ENCODE measurements around the gene ELMO1.

The ELMO1 gene

GRCh38 chr7:37224746-37225145 lies 223.9 kb downstream of the ELMO1 start:
- no peak for DNase-seq
- TF ChIP-seq GATA1 (IDR thresholded peaks at IDR 0.05; ENCODE audit: low read depth, low read length) (no peak), POLR2A (IDR thresholded peaks at IDR 0.05; ENCODE audit: low read length) (no peak)

DNA sequence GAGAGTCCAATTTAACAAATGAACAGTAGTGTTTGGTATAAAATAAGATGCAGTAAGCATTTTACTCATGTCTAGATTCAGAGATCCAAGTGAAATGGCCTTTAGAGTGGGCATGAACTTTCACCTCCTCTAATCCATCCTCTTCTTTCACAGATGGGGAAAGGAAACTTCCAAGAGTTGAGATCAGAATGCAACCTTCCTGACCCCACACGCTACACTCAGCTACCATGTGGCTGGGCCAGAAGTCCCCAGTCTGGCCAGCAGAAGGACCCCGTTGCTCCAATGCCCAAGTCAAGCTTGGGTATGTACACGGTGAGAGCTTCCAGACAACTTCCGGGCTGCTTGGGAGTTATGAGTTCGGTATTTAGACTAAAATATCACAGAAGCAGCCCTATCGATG lies 228.0 kb downstream of the ELMO1 start:
- TF ChIP-seq GATA1 (IDR thresholded peaks at IDR 0.05; ENCODE audit: low read depth, low read length) (no peak), POLR2A (IDR thresholded peaks at IDR 0.05; ENCODE audit: low read length) (no peak)
- no peak for DNase-seq

DNA sequence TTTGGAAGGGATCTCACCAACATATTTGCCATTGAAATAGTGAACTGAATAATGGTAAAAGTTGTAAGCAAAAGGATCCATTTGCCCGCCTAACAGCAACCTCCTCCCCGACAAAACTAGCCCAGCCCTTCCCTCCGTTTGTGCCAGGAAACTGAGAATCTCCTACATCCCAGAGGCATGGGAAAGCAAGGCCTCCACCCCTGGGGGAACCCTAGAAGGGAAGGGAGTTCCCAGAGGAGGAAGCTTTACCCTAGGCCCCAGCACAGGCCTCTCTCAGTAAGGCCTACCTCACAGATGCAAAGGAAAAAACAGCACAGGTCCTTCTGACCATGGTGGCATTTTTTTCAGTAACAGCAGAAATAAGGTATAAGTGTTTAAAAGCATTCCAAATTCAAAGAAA lies 229.7 kb downstream of the ELMO1 start:
- DNase-seq = no peak
- no peak for TF ChIP-seq POLR2A (IDR thresholded peaks at IDR 0.05; ENCODE audit: low read length)
- no peak for TF ChIP-seq GATA1 (IDR thresholded peaks at IDR 0.05; ENCODE audit: low read depth, low read length)

- no peak for DNase-seq
- TF ChIP-seq POLR2A (IDR thresholded peaks at IDR 0.05; ENCODE audit: low read length) (no peak), GATA1 (IDR thresholded peaks at IDR 0.05; ENCODE audit: low read depth, low read length) (no peak)
Observed at GRCh38 chr7:37216923-37217322, 231.7 kb downstream of the ELMO1 start.

DNA sequence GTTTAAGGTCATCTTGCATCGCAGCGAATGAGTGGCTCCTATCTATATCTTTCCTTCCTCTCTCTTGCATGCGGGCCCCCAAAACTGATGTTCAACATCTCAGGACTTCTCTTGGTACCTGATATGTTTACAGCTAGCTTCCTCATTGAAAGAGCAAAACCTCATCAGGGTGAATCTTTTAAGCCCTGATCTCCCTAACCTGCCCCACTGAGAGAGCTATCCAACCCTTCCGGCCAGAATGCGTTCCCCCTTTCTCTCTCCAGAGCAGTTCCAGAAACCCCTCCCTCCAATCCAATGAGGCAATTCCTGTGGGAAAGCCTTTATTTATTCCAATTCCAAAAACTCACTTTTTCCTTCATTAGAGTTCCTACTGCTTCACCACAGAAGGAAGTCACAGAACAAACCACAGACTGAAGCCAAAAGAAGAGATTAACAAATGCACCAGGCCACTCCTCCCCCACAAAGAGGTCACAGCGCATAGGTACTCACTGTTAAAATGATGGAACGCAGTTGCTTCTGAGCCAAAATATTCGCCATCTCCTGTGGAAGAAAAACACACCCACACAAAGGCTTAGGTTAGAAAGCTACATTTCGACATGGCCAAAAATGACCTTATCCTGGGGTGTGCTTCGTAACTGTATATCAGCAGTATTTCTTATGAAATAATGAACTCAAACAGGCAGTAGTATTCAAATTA lies 232.4 kb downstream of the ELMO1 start:
- TF ChIP-seq GATA1 (IDR thresholded peaks at IDR 0.05; ENCODE audit: low read depth, low read length) = no peak
- no peak for TF ChIP-seq POLR2A (IDR thresholded peaks at IDR 0.05; ENCODE audit: low read length)
- no peak for DNase-seq

DNA sequence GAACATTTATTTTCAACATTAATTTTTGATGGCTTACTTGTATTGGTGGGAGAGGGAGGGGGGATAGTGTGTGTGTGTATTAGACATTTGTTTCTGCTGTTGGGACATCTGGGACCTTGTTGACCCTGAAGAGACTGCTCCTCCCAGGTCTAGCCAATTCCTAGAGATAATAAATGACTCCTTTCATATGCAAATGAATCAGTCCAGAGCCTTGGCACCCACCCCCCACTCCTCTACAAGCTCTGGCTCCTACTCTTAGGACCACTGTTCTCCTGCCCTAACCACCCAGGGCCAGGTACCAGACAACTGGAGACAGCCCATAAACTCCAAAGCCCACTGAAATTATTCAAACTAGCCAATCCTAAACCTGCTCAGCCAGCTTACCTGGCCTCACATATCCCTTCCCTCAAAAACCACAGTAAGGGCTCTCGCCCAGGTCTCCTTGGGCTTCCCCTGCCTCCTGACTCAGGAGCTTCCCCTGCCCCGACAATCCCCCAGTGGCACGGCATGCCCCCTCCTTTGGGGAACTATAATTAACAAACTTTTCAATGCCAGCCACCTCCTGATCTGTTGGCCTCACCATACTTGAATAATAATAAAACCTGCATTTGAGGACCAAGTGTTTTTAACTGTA lies 233.3 kb downstream of the ELMO1 start:
- TF ChIP-seq POLR2A (IDR thresholded peaks at IDR 0.05; ENCODE audit: low read length) (no peak), GATA1 (IDR thresholded peaks at IDR 0.05; ENCODE audit: low read depth, low read length) (no peak)
- no peak for DNase-seq

GRCh38 chr7:37212556-37212955 lies 236.1 kb downstream of the ELMO1 start:
- DNase-seq = no peak

GRCh38 chr7:37212051-37212450 lies 236.6 kb downstream of the ELMO1 start:
- TF ChIP-seq GATA1 (IDR thresholded peaks at IDR 0.05; ENCODE audit: low read depth, low read length) = no peak
- TF ChIP-seq POLR2A (IDR thresholded peaks at IDR 0.05; ENCODE audit: low read length) = no peak
- DNase-seq = no peak

More at GRCh38 chr7:37212556-37212955, 236.1 kb downstream of the ELMO1 start:
- TF ChIP-seq GATA1 (IDR thresholded peaks at IDR 0.05; ENCODE audit: low read depth, low read length) = no peak
- no peak for TF ChIP-seq POLR2A (IDR thresholded peaks at IDR 0.05; ENCODE audit: low read length)

- DNase-seq = no peak
- TF ChIP-seq GATA1 (IDR thresholded peaks at IDR 0.05; ENCODE audit: low read depth, low read length) (no peak), POLR2A (IDR thresholded peaks at IDR 0.05; ENCODE audit: low read length) (no peak)
Observed at GRCh38 chr7:37211097-37211880, 237.4 kb downstream of the ELMO1 start.

DNA sequence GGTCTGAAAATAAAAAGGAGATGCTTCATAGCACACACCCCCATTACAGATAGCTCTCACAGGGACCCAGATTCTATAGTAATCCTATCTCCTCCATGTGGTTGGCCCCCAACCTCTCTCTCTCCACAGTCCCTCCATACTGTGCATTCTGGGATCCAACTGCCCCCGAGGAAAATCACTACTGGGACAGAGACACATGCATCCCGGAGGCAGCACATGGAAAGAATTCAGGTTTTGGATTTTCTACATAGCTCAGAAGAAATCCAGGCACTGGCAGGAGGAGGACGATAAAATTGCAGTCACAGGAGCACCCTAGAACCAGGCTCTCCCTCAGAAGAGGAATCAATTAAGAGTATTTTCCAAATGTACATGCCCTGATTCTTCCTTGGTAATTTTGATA lies 239.5 kb downstream of the ELMO1 start:
- TF ChIP-seq POLR2A (IDR thresholded peaks at IDR 0.05; ENCODE audit: low read length) = no peak
- no peak for TF ChIP-seq GATA1 (IDR thresholded peaks at IDR 0.05; ENCODE audit: low read depth, low read length)

DNA sequence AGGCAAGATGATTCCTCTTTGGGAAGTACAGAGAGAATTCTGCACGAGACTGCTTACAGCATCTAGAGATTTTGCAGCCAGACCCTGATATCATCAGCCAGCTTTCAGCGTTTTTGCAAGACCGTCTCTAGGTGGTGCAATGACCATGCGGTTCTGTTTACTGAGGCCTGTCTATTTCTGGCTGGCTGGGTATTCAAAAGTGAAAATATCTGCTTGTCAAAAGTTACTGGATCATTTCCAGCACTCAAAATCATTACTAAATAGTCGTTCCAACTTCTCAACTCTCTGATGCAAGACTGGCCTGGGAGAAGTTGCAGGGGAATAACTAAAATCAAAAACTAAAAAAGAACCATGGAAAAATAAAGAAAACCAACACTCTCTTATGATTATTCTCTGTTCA lies 240.1 kb downstream of the ELMO1 start:
- peak; percentile 67 to 70 for DNase-seq
- TF ChIP-seq POLR2A (IDR thresholded peaks at IDR 0.05; ENCODE audit: low read length) = no peak
- TF ChIP-seq GATA1 (IDR thresholded peaks at IDR 0.05; ENCODE audit: low read depth, low read length) = no peak

More for the DNA sequence above, 239.5 kb downstream of the ELMO1 start:
- no peak for DNase-seq

DNA sequence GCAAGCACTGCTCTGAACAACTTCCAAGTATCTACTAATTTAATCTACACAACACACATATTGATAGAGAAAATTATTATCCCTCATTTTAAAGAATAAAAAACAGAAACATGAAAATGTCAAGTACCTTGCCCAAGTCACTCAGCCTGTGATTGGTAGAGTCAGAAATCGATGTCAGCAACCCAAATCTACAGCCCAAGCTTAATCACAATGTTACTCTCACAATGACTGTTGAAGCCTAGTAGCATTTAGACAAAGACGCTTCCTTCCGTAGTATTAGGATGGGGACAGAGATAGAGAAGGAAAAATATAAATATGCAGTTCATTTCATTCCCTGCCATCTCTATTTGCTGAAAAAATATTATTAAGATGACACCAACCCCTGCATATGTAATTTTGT lies 242.5 kb downstream of the ELMO1 start:
- DNase-seq = no peak
- TF ChIP-seq GATA1 (IDR thresholded peaks at IDR 0.05; ENCODE audit: low read depth, low read length) (no peak), POLR2A (IDR thresholded peaks at IDR 0.05; ENCODE audit: low read length) (no peak)

DNA sequence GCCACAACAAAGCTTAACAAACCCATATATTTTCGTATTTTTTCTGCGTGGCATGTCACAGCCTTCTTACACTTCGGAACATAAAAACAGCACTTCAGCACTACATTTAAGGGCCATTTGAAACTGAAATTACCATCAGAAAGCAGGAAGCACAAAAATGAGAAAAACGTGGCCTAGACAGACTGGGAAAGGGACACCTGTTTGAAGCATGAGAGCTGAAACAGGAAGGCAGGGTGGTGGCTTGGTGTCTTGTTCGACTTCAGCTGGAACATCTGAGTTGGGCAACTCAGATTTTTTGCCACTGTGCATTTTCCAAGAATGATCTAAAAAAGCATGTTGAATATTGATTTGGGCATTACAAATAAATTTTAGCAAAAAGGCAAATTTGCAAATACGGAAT lies 243.2 kb downstream of the ELMO1 start:
- TF ChIP-seq POLR2A (IDR thresholded peaks at IDR 0.05; ENCODE audit: low read length) (no peak), GATA1 (IDR thresholded peaks at IDR 0.05; ENCODE audit: low read depth, low read length) (no peak)
- DNase-seq = no peak

- TF ChIP-seq POLR2A (IDR thresholded peaks at IDR 0.05; ENCODE audit: low read length) (no peak), GATA1 (IDR thresholded peaks at IDR 0.05; ENCODE audit: low read depth, low read length) (no peak)
- DNase-seq = no peak
Observed at GRCh38 chr7:37201876-37202198, 246.8 kb downstream of the ELMO1 start.
